Left forelimb (tissue), 1 donor: ENCODE results near the gene ANKRD62.

Source experiments
- DNase-seq: peaks from one replicate; pipeline ENCODE4 v3.0.0-alpha.2; 2018; ENCODE audit warnings: low spot score

The ANKRD62 gene

GRCh38 chr18:12093520-12094257 is at the start of gene ANKRD62:
ANKRD62 (plus strand) TSS chr18:12093843; CDS start chr18:12094018, 175 bp downstream.
- no peak for DNase-seq

GRCh38 chr18:12044591-12044990 is 49.1 kb upstream of the ANKRD62 start:
- no peak for DNase-seq

GRCh38 chr18:12046046-12046750 is 47.4 kb upstream of the ANKRD62 start:
- DNase-seq: no peak

- no peak for DNase-seq
These were observed 46.8 kb upstream of the ANKRD62 start for GRCh38 chr18:12046751-12047335.

GRCh38 chr18:12048010-12048826 is 45.4 kb upstream of the ANKRD62 start:
- DNase-seq: no peak

GRCh38 chr18:12048827-12049175 is 44.8 kb upstream of the ANKRD62 start:
- no peak for DNase-seq

GRCh38 chr18:12049978-12050811 is 43.4 kb upstream of the ANKRD62 start:
- no peak for DNase-seq

- DNase-seq: no peak
These were observed 40.8 kb upstream of the ANKRD62 start for GRCh38 chr18:12052866-12053265.

GRCh38 chr18:12053289-12053688 is 40.4 kb upstream of the ANKRD62 start:
- no peak for DNase-seq

GRCh38 chr18:12056034-12056883 is 37.4 kb upstream of the ANKRD62 start:
- no peak for DNase-seq

GRCh38 chr18:12056884-12057402 is 36.7 kb upstream of the ANKRD62 start:
- DNase-seq: no peak

GRCh38 chr18:12057419-12058039 is 36.1 kb upstream of the ANKRD62 start:
- no peak for DNase-seq

GRCh38 chr18:12059334-12060181 is 34.1 kb upstream of the ANKRD62 start:
- no peak for DNase-seq

- no peak for DNase-seq
These were observed 33.3 kb upstream of the ANKRD62 start for GRCh38 chr18:12060182-12060870.

- DNase-seq: no peak
These were observed 32.0 kb upstream of the ANKRD62 start for GRCh38 chr18:12061685-12062084.

- DNase-seq: no peak
These were observed 30.7 kb upstream of the ANKRD62 start for GRCh38 chr18:12062974-12063373.

- no peak for DNase-seq
These were observed 29.4 kb upstream of the ANKRD62 start for GRCh38 chr18:12064086-12064763.

- DNase-seq: no peak
These were observed 28.2 kb upstream of the ANKRD62 start for GRCh38 chr18:12065397-12065796.
